NCI-H2196 treated with DMSO at 0.1 percent for 48 hours (cell line): ENCODE results near the gene GRB10.
A peak's percentile ranks its signal among the peaks of the same experiment; 100 is the strongest.

Experiments
- DNase-seq: peaks from one replicate; lab custom pipeline; 2025; ENCODE audit not compliant: unreplicated experiment; lab: John Stamatoyannopoulos, UW

The GRB10 gene

DNA sequence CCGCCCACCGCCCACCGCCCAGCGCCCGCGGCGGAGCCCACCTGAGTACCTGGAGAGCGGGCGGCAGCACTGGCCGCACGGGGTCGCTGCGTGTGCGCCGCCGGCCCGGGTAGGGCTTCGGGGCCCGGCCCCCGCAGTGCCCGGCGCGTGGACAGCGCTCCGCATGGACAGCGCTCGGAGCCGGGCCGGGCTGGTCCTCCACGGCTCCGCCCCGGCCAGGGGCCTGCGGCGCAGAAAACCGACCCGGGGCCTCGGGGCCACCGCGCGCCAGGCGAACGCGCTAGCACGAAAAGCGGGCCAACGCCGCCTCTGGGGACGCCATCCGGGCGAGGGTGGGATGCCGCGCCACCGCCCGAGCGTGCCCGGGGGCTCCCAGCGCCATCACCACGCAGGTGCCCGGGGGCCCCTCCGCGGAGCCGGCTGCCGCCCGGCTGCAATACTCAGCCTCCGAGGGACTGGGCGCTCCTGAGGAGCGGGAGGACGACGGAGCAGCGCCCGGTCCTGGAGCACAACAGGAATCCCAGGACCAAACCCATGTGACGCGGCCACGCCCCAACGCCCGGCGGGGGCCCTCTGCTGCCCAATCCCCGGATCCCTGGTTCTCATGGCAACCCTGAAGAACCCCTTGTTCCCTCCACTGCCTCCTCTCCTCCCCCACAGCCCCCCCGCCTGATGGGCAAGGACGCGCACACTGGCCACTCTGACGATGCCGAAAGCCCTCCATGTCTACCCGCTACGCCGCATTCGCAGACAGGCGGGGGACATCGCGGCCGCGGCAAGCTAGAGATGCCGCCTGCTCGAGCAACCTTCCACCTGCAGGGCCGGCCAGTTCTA, at the start of gene GRB10:
TSS of gene GRB10 (minus strand) at position 522 of the 834 bp plus-strand sequence. CDS start 50,574 bp downstream, outside the sequence.
- DNase-seq = peak; percentile 30

DNA sequence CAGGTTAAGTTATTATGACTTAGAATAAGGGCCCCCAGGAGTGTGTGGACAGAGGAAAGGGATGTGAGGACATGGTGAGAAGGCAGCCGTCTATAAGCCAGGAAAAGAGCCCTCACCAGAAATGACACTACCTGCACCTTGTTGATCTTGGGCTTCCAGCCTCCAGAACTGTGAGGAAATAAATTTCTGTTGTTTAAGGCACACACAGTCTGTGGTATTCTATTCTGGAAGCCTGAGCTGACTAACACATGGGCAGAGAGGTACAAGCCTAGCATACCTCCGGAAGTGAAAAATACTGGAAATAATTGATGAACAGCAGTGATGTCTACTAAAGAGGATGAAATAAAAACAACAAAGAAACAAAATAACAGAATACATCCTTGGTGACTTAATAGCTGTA, 46.1 kb upstream of the GRB10 start:
- DNase-seq = no peak

DNA sequence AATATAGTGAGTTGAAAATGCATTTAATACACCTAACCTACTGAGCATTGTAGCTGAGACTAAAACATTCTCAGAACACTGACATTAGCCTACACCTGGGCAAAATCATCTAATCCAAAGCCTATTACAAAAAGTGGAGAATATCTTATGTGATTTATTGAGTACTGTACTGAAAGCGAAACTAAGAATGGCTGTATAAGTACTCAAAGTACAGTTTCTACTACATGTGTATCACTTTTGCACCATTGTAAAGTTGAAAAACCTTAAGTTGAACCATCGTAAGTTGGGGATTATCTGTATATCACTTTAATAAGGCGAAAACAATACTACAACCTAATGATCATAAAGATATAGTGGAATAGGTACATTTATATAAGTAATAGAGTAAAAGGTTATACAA, 45.4 kb upstream of the GRB10 start:
- DNase-seq = no peak

DNA sequence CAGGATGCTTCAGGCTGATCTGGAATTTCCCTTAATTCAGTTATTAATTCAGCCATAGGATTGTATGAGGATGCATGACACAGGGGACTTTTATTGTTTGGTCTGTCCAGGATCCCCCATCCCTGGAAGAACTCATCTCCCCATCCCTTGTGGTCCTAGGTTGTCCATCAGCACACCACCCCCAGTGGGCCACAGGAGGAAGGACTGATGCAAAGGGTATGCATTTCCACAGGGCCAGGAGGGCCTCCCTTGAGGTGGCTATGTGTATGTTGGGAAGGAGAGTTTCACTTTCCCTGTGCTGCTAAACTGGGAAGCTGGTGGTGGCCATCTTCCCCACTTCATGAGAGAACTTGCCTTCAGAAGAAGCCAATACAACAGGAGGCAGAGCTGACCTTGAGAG, 44.6 kb upstream of the GRB10 start:
- no peak for DNase-seq

DNA sequence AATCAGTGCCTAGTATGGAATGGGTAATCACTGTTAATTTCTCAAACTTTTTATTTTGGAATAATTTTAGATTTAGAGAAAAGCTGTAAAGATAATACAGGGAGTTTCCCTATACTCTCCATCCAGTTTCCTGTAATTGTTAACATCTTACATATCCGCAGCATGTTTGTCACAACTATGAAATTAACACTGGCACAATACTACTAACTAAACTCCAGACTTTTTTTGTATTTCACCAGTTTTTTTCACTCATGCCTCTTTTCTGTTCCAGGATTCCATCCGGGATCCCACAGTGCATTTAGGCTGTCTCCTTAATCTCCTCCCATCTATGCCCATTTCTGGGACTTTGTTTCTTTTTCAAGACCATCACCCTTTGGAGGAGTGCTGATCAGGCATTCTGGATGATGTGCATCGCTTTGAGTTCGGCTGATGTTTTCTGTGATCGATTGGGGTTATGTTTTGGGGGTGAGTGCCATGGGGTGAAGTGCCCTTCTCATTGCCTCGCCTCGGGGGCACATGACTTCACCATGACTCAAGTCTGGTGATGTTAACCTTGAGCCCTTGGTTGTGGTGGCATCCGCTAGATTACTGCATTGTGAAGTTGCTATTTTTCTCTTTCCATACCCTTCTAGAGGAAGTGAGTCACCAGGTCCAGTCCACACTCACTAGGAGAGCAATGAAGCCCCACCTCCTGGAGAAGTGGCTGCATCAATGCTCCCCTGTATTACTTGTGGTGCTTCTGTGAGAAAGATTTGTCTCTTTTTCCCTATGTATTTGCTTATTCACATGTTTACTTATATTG, 43.9 kb upstream of the GRB10 start:
- no peak for DNase-seq

DNA sequence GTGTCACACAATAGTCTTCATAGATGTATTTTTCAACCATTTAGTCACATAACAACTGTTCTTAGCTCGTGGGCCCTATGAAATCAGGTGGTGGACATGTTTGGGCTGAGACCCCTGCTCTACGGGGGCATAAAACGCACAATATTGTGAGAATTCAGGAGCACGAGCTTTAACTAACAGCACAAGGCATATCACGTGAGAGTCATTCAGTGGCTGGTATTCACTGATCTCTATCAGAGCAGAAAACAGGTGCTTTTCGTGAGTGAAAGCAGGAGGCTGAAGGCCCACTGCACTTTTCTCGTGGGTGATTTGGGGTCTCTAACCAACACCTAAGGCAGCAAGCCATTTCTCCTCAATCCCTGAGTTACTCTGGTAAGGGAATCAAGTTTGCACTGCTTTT, 42.8 kb upstream of the GRB10 start:
- no peak for DNase-seq

DNA sequence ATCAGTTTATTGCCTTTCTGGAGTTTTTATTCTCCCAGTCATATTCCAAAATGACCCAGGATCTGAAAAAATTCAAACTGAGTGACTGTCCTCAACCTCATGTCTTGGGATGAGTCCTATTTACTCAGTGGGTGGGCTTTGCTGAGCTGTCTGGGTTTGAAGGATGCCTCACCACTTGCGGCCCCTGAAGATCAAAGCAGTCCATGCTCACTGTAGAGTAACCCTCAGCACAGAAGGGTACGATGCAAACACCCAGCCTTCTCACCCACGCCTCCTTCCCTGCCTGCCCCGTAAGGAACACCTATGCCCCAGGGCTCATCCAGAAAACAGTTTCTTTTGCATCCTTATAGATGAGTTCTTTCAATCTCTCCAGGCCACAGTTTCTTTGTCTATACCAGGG, 42.2 kb upstream of the GRB10 start:
- no peak for DNase-seq

DNA sequence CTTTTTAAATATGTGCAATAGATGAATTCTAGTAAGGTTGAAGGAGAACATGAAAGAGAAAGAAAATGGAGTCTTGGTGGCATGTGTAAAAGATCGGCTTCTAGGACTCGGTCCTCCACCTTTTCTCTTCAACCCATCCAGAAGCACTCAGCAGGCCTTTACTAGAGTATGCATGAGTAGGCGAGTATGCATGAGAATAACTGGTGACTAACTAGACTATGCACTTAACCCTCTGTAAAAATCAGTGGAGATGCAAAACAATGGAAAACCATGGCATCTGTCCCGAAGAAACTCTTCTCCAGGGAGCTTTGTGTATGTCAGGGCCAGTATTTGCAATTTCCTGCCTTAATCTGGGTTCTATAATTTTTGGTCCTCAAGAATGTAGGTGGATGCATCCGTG, 40.0 kb upstream of the GRB10 start:
- no peak for DNase-seq

DNA sequence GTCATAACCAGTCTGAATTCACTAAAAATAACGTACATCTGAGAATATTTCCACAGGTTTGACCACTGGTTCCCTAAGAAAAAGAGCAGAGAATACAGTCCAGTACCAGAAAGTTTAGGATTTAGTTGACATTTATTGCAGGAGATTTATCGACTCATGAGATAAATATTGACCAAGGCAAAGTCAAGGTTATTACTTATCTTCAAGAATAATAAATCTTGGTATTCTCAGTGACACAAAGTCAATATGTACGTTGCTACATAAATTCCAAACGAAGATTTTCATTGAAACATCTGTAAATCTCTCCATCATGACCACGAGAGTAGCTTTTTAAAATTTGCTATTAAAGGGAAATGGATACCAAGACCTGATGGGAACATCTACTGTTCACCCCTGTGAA, 39.4 kb upstream of the GRB10 start:
- DNase-seq = no peak

DNA sequence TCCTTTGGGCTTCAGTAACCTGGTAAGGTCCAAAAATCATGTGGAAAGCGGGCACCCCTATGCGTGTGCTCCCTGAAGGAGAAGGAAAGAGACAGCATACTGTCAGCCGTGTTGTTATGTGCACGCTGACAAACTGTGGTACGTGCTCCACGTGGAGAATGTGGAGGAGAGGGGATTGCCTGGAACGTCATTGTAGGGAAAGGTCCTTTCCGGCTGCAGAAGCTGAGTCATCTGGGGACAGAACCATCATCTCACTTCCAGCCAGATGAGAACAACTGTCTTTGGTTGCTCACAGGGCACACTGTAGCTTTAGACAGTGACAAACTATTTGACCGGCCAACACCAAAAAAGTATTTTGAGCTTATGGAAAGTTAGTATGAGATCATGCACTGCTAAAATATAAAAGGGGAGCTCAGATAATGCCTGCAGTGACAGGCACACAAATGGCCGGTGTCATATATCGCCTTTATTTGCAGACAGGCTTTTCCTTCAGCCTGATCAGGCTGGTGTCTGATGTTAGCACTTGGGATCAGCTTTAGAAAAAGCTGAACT, 38.8 kb upstream of the GRB10 start:
- no peak for DNase-seq

DNA sequence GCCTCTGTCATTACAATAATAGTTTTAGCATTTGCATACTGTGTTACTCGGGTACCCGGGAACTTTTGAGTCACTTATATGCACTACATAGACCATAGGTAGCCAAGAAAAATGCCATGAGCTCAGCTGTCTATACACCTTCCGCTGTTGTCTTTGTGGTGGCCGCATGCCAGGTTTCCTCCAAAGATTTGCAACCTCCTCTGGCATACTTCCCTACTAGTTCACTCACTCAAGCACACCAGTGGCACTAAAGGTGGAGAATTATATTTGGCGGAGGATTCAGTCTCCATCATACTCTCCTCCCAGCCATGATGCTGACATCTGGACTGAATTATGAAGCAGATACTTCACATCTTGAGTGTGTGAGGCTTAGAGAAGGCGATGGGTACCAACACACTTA, 35.6 kb upstream of the GRB10 start:
- no peak for DNase-seq

DNA sequence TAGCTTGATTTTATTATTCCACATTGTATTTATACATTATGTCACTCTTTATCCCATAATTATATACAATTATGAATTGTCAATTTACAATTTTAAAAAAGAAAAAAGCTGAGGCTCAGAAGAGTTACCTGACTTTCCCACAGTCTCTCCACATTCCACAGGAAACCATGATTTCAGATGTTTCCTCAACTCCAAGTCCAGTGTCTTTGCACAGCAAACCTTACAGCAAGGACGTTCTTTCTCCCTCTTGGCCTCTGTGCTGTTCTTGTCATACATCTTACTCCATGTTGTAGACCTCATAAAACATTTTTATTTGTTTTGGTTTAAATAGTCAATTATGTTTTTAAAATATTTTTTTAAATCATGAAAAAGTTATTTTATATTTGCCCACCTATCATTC, 34.9 kb upstream of the GRB10 start:
- no peak for DNase-seq

DNA sequence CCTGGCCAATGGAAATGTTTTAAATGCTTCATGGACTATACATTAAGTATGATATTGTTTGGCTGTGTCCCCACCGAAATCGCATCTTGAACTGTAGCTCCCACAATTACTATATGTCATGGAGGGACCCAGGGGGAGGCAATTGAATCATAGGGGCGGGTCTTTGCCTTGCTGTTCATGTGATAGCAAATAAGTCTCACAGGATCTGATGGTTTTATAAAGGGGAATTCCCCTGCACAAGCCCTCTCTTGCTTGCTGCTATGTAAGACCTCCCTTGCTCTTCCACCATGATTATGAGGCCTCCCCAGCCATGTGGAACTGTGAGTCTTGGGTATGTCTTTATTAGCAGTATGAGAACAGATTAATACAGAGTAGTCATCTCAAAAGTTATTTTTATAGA, 32.4 kb upstream of the GRB10 start:
- no peak for DNase-seq

DNA sequence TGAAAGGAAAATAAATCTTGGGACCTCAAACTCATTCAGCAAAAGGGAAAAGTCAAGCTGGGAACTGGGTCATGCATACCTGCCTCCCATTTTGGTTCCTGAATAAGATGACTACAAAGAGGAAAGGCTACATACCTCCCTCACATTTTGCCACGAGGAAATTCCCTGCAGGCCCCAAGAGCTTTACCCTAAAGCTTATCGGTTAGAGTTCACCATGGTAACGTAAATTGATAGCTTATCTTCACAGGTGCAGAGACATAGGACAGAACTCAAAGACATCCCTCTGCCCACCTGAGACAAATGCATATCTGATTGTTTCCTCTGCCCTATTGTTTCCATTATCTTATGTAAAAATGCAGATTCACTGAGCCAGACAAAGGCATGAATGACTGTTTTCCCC, 31.5 kb upstream of the GRB10 start:
- DNase-seq = no peak

DNA sequence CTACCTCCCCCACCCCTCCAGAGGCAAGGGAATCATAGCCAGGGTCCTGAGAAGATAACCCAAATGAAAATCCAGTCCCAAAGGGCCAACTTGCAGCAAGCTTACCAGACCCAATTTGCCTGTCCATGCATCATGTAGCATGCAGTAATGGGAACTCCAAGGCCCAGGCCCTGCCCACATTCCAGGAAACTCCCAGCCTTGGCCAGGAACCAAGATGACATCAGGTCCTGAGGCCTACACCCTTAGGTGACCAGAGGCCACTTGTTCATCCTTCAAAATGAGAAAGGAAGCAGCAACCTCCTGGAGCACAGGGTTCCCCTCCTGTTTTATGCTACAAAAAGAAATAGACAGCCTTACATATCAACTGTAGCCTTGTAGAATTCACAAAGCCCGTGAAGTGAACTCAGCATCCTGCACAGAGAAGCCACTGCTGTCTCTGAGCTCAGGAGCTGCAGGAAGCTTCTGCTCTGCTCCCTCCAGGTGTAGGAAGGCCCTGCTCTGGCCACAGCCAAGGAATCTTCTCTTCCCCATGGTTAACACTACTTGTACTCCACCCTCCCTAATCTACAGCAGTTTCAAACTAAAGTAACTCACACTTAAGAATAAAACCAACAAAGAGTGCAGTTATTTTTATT, 30.3 kb upstream of the GRB10 start:
- no peak for DNase-seq

DNA sequence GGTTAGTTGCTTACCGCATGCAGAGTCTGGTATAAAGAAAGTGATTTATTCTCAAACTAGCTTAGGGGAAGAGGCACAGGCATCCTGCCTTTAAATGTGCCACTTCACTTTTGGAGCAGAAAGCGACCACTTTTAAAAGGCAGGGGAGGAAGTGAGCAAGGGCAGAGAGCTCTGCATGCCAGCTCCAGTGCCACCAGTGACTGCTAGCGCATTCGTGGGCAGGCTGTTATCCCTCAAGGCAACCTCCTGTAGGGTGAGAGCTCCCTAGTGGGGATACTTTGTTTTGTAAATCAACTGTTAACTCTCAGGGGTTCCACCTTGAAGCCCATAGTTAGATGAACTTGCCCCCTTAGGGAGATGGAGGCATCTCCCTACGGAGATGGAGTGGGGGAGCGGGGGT, 29.4 kb upstream of the GRB10 start:
- no peak for DNase-seq

DNA sequence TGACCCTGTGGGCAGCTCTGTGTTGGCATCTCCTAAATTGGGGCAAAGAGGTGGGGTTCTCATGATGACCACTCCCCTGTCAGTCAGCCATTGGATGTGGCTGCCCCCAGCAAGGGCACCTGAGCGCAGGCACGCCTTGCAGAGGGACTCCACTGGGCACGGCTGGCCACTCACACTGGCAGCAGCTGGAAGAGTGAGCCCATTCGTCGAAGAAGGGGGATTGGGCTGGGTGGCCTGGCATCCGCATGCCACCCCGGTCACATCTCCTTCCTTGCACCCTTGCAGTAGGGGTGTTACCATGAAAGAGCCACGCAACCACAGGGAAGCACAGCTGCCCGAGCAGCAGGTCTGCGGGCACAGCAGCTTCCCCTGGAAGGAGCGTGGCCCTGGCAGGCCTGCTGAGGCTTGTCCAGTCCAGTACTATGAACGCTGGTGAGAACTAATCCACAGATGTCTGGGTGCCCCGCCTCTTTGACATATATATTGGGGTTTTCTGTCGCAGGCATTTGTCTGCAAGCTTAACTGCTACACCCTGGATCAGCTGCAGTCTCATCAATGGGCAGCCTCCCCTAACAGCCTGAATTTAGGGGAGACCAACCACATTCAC, 25.7 kb upstream of the GRB10 start:
- DNase-seq = no peak

DNA sequence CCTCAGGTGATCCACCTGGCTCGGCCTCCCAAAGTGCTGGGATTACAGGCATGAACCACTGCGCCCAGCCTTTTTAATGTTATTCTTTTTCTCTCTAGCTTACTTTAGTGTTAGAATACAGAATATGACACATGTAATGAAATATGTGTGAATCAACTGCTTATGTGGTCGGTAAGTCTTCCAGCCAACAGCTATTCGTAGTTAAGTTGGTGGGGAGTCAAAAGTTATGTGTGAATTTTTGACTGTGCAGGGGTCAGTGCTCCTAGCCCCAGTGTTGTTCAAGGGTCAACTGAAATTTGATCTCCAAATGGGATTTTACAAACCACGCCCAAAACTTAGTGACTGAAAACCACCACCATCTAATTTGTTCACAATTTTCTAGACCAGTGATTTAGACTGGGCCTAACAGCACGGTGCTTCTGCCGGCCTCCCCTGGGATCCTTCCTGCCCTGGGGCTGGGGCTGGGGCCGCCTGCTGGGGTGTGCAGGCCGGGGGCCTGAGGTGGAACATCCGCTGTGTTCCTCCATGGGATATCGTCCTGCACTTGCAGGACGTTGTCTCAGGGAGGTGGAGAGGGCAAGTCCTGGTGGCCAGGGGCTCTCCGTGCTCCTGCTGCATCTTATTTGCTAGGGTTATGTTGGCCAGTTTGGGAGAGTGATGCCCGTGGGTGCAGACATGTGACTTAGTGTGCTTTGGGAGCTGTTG, 24.5 kb upstream of the GRB10 start:
- DNase-seq = no peak

DNA sequence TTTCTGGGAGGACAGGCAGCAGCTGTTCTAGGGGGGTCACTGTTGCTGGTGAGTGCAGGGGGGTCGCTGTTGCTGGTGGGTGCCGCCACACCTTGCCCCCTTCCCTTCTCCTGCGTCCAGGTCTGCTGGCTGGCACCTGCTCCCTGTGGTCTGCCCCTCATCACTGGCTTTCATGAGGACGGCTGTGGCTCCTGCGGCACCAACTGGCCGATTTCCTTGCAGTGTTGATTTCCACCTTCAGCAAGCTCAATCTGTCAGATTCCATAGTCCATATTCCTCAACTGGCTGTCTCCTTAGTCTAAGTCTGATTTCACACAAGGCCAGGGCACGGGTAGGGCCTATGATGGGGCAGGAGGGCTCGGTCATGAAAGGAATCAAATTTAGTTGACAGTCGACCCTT, 23.4 kb upstream of the GRB10 start:
- no peak for DNase-seq

DNA sequence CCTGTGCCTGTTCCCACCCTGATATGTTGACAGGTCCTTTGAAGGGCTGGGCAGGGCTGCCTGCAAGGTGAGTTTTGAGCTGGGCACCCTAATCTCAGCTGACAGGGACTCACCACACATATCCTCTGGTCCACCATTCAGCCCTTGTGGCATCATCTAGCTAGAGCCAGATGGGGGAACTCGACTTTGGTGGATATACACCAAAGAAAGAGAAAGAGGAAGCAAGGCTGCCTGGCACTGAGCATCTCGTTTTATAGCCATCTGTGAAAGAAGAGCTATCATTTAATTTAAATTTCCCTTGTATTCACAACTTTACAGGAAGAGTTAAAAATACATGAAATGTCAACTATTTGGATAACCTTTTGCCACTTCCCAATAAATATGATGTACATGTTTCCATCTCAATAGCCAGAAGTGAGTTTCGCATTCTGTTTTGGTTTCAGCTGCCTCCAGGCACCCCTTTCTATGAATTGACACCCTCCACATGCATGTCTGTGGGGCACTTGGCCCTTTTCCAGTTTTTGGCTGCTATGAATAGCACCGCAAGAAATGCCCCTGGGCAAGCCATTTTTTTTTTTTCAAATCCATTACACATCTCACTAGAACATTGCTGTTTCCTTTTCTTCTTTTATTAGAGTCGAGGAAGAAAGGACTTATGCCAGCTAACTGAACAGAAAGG, 22.9 kb upstream of the GRB10 start:
- DNase-seq = no peak
